ENCODE measurements around the gene NOP16. TPM values are rescaled to one million over a fixed set of nuclear protein-coding genes. Genes with fewer than 3 reads are reported as not detected.

The NOP16 gene
- total RNA-seq, 1 experiment from 2014 or later, result 19.8 TPM

DNA sequence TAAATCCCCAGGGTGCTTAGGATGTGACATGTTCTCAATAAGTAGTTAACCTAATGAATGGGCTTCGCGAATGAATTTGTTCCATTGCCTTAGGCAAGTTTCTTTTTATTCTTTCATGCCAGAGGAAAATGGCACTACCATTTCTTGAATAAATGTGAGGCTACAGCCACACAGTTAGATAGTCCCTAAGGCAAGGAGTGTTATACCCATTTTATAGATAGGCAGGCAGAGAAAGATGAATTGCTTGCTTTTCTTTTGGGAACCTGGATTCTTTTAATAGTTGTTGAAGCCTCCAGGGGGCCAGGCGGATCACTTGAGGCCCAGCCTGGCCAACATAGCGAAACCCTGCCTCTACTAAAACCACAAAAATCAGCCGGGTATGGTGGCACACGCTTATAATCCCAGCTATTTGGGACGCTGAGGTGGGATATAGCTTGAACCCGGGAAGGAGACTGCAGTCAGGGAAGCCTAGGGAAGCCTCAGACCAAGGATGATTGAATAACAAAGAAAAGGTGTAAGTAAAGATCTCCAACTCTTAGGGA is 943 bp downstream of the NOP16 start:
- Histone ChIP-seq H3K4me1 (ENCODE audit: low read length) (peaks cover 25% of the 10 kb centered on the region), H3K9ac (ENCODE audit: low read length) (peak overlapping the region; percentile 92), H3K27me3 (ENCODE audit: low read length) (no peaks in the 10 kb centered on the region), H4K20me1 (ENCODE audit: insufficient read depth, low read depth, low read length) (peaks cover 26% of the 10 kb centered on the region), H2AFZ (ENCODE audit: low read length) (no peak overlapping the region), H3K79me2 (ENCODE audit: low read length) (peaks cover 59% of the 10 kb centered on the region), H3K4me2 (ENCODE audit: low read depth, low read length, poor library complexity, severe bottlenecking) (peak overlapping the region; percentile 86), H3K9me2 (replicated peaks; ENCODE audit: insufficient read depth, low read length) (no peaks in the 10 kb centered on the region), H3K36me3 (ENCODE audit: insufficient read depth, low read length) (peaks cover 44% of the 10 kb centered on the region), H3K9me3 (ENCODE audit: low read length) (no peaks in the 10 kb centered on the region), H3K27ac (ENCODE audit: low read length) (peak overlapping the region; percentile 74), H3K4me3 (ENCODE audit: low read length) (peak overlapping the region; percentile 88)
- no peak for DNase-seq

- Histone ChIP-seq H3K9me3 (ENCODE audit: low read length) (no peaks in the 10 kb centered on the region), H3K27ac (ENCODE audit: low read length) (peak overlapping the region; percentile 74; the same call in 1 of the 2 replicates), H3K79me2 (ENCODE audit: low read length) (peaks cover 59% of the 10 kb centered on the region), H3K4me3 (ENCODE audit: low read length) (peak overlapping the region; percentile 88), H3K4me1 (ENCODE audit: low read length) (peaks cover 25% of the 10 kb centered on the region), H3K27me3 (ENCODE audit: low read length) (no peaks in the 10 kb centered on the region), H2AFZ (ENCODE audit: low read length) (no peak overlapping the region), H3K9ac (ENCODE audit: low read length) (peak overlapping the region; percentile 92), H3K4me2 (ENCODE audit: low read depth, low read length, poor library complexity, severe bottlenecking) (peak overlapping the region; percentile 86), H3K36me3 (ENCODE audit: insufficient read depth, low read length) (peaks cover 50% of the 10 kb centered on the region), H3K9me2 (replicated peaks; ENCODE audit: insufficient read depth, low read length) (no peaks in the 10 kb centered on the region), H4K20me1 (ENCODE audit: insufficient read depth, low read depth, low read length) (peaks cover 26% of the 10 kb centered on the region)
- no peak for DNase-seq
Observed at GRCh38 chr5:176386491-176386890, 1.9 kb downstream of the NOP16 start.

DNA sequence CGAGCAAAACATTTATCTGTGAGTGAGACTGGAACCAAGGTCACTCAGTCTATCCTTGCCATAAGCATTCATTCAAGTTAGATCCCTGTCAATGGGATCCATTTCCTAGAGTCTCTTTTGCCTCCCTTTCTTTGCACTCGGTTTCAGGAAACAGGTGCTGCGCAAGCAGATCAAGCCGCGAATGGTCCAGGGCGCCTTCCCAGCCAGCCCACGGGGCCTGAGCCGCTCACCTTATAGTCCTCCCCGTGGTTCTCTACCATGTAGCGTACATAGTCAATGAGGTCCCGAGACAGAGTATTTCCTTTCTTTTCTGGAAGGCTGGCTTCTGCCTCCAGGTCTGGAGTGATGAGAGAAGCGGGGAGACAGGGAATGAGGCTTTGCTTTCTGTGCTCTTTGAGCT is 3.4 kb downstream of the NOP16 start:
- Histone ChIP-seq H3K9me2 (replicated peaks; ENCODE audit: insufficient read depth, low read length) (no peaks in the 10 kb centered on the region), H4K20me1 (ENCODE audit: insufficient read depth, low read depth, low read length) (peaks cover 26% of the 10 kb centered on the region), H3K9ac (ENCODE audit: low read length) (no peak overlapping the region), H3K4me3 (ENCODE audit: low read length) (no peak overlapping the region), H3K27ac (ENCODE audit: low read length) (no peak overlapping the region), H3K4me2 (ENCODE audit: low read depth, low read length, poor library complexity, severe bottlenecking) (no peak overlapping the region), H2AFZ (ENCODE audit: low read length) (no peak overlapping the region), H3K27me3 (ENCODE audit: low read length) (no peaks in the 10 kb centered on the region), H3K79me2 (ENCODE audit: low read length) (peaks cover 45% of the 10 kb centered on the region), H3K4me1 (ENCODE audit: low read length) (peaks cover 21% of the 10 kb centered on the region), H3K9me3 (ENCODE audit: low read length) (no peaks in the 10 kb centered on the region), H3K36me3 (ENCODE audit: insufficient read depth, low read length) (peaks cover 56% of the 10 kb centered on the region)
- DNase-seq, result no peak

- Histone ChIP-seq H3K27me3 (ENCODE audit: low read length) (no peaks in the 10 kb centered on the region), H3K36me3 (ENCODE audit: insufficient read depth, low read length) (peaks cover 59% of the 10 kb centered on the region), H4K20me1 (ENCODE audit: insufficient read depth, low read depth, low read length) (peaks cover 26% of the 10 kb centered on the region), H3K4me2 (ENCODE audit: low read depth, low read length, poor library complexity, severe bottlenecking) (no peak overlapping the region), H3K9me3 (ENCODE audit: low read length) (no peaks in the 10 kb centered on the region), H2AFZ (ENCODE audit: low read length) (no peak overlapping the region), H3K9me2 (replicated peaks; ENCODE audit: insufficient read depth, low read length) (no peaks in the 10 kb centered on the region), H3K4me1 (ENCODE audit: low read length) (peaks cover 16% of the 10 kb centered on the region), H3K79me2 (ENCODE audit: low read length) (peaks cover 40% of the 10 kb centered on the region), H3K9ac (ENCODE audit: low read length) (no peak overlapping the region), H3K4me3 (ENCODE audit: low read length) (no peak overlapping the region), H3K27ac (ENCODE audit: low read length) (no peak overlapping the region)
- no peak for DNase-seq
Observed at GRCh38 chr5:176384366-176384930, 4.0 kb downstream of the NOP16 start.

DNA sequence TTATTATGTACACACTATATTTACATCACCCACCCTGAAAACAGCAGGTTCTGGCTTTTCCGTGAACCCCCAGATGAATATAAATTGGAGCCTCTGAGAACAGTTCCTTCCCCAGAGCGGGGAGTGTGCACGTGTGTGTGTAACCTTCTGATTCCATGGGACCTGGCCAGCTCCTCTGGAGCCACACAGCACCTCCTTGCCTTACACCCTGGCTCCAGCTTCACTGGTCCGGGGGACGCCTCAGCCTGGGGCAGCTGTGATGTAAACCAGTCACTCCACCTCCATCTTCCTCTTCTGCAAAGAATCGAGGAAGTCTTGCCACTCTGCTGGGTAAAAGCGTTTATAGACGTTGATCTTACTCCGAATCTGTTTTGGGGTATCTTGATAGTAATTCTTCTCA is 4.4 kb downstream of the NOP16 start:
- H3K9me3 ChIP-seq (ENCODE audit: low read length), result no peaks in the 10 kb centered on the region
- H2AFZ ChIP-seq (ENCODE audit: low read length), result no peak overlapping the region
- no peak overlapping the region for H3K27ac ChIP-seq (ENCODE audit: low read length)
- H3K4me2 ChIP-seq (ENCODE audit: low read depth, low read length, poor library complexity, severe bottlenecking), result no peak overlapping the region
- no peaks in the 10 kb centered on the region for H3K27me3 ChIP-seq (ENCODE audit: low read length)
- DNase-seq, result no peak
- H3K36me3 ChIP-seq (ENCODE audit: insufficient read depth, low read length), result peaks cover 61% of the 10 kb centered on the region
- peaks cover 15% of the 10 kb centered on the region for H3K4me1 ChIP-seq (ENCODE audit: low read length)
- peaks cover 26% of the 10 kb centered on the region for H4K20me1 ChIP-seq (ENCODE audit: insufficient read depth, low read depth, low read length)
- no peak overlapping the region for H3K4me3 ChIP-seq (ENCODE audit: low read length)
- no peaks in the 10 kb centered on the region for H3K9me2 ChIP-seq (replicated peaks; ENCODE audit: insufficient read depth, low read length)
- peaks cover 36% of the 10 kb centered on the region for H3K79me2 ChIP-seq (ENCODE audit: low read length)
- H3K9ac ChIP-seq (ENCODE audit: low read length), result no peak overlapping the region

DNA sequence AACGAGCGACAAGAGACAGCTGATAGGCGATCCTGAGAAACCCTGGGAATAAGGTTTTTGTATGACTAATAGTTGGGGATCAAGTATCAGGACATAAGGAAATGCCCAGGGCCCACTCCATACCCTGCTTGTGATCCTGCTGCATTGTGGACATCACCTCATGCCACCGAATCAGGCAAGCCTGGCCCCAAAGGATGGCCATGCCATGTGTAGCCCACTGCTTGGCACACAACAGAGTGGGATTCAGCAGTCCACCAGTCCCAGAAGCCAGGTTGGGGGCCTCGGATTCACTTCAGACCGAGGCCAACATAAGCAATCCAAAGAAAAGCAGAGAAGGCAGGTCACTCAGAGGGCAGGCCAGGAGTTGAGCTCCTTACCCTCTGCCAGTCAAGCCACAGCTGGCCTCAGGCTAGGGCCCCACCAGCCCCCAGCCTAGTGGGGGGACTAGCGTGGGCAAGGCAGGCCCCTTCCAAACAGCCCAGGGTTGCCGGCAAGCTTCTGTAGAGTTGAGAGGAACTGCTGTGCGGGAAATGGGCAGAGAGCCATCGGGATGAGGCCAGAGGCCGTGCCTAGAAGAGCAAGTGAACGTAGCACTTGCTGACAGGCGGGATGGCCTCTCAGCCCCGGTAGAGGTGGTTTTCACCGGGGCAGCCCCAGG is 5.0 kb downstream of the NOP16 start:
- Histone ChIP-seq H3K79me2 (ENCODE audit: low read length) (peaks cover 35% of the 10 kb centered on the region), H3K36me3 (ENCODE audit: insufficient read depth, low read length) (peaks cover 61% of the 10 kb centered on the region), H3K4me1 (ENCODE audit: low read length) (peaks cover 15% of the 10 kb centered on the region), H3K4me3 (ENCODE audit: low read length) (no peak overlapping the region), H3K9me2 (replicated peaks; ENCODE audit: insufficient read depth, low read length) (no peaks in the 10 kb centered on the region), H3K9ac (ENCODE audit: low read length) (no peak overlapping the region), H3K4me2 (ENCODE audit: low read depth, low read length, poor library complexity, severe bottlenecking) (no peak overlapping the region), H4K20me1 (ENCODE audit: insufficient read depth, low read depth, low read length) (peaks cover 26% of the 10 kb centered on the region), H3K27ac (ENCODE audit: low read length) (no peak overlapping the region), H3K27me3 (ENCODE audit: low read length) (no peaks in the 10 kb centered on the region), H3K9me3 (ENCODE audit: low read length) (no peaks in the 10 kb centered on the region), H2AFZ (ENCODE audit: low read length) (no peak overlapping the region)
- DNase-seq, result no peak

DNA sequence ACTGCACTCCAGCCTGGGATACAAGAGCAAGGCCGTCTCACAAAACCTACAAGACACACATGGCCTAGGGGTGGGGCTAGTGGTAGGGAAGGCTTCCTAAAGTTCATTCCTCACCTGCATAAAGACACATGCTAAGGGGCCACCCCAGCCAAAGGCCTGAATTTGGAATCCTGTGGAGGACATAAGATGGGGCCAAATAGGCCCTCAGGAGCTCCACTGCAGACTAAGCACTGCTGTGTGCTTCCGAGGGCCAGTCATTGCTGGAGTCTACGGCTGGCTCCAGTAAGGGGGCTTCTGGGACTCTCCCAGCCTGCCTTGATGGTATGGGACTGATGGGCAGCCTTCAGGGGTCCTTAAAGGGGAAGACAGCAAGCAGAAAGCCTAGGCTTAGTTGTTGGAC is 5.7 kb downstream of the NOP16 start:
- no peaks in the 10 kb centered on the region for H3K27me3 ChIP-seq (ENCODE audit: low read length)
- H2AFZ ChIP-seq (ENCODE audit: low read length), result no peak overlapping the region
- peaks cover 28% of the 10 kb centered on the region for H3K79me2 ChIP-seq (ENCODE audit: low read length)
- H3K9ac ChIP-seq (ENCODE audit: low read length), result no peak overlapping the region
- H4K20me1 ChIP-seq (ENCODE audit: insufficient read depth, low read depth, low read length), result peaks cover 26% of the 10 kb centered on the region
- no peak overlapping the region for H3K4me3 ChIP-seq (ENCODE audit: low read length)
- H3K9me2 ChIP-seq (replicated peaks; ENCODE audit: insufficient read depth, low read length), result no peaks in the 10 kb centered on the region
- no peaks in the 10 kb centered on the region for H3K9me3 ChIP-seq (ENCODE audit: low read length)
- no peak for DNase-seq
- no peak overlapping the region for H3K27ac ChIP-seq (ENCODE audit: low read length)
- peaks cover 61% of the 10 kb centered on the region for H3K36me3 ChIP-seq (ENCODE audit: insufficient read depth, low read length)
- H3K4me2 ChIP-seq (ENCODE audit: low read depth, low read length, poor library complexity, severe bottlenecking), result no peak overlapping the region
- H3K4me1 ChIP-seq (ENCODE audit: low read length), result peaks cover 15% of the 10 kb centered on the region

- Histone ChIP-seq H3K27ac (ENCODE audit: low read length) (no peak overlapping the region), H3K9me3 (ENCODE audit: low read length) (no peaks in the 10 kb centered on the region), H3K9me2 (replicated peaks; ENCODE audit: insufficient read depth, low read length) (no peaks in the 10 kb centered on the region), H2AFZ (ENCODE audit: low read length) (no peak overlapping the region), H3K36me3 (ENCODE audit: insufficient read depth, low read length) (peaks cover 55% of the 10 kb centered on the region), H4K20me1 (ENCODE audit: insufficient read depth, low read depth, low read length) (peaks cover 20% of the 10 kb centered on the region), H3K79me2 (ENCODE audit: low read length) (peaks cover 21% of the 10 kb centered on the region), H3K27me3 (ENCODE audit: low read length) (no peaks in the 10 kb centered on the region), H3K9ac (ENCODE audit: low read length) (no peak overlapping the region), H3K4me1 (ENCODE audit: low read length) (peaks cover 10% of the 10 kb centered on the region), H3K4me2 (ENCODE audit: low read depth, low read length, poor library complexity, severe bottlenecking) (no peak overlapping the region), H3K4me3 (ENCODE audit: low read length) (no peak overlapping the region)
- no peak for DNase-seq
Observed at GRCh38 chr5:176381979-176382378, 6.4 kb downstream of the NOP16 start.

All from Karpas-422 (cell line).